ENCODE results near the gene SLC25A51.
A peak's percentile ranks its signal among the peaks of the same experiment; 100 is the strongest.

The SLC25A51 gene

GRCh38 chr9:37936965-37937364 is 33.0 kb upstream of the SLC25A51 start:
- no peak for DNase-seq

GRCh38 chr9:37936376-37936775 is 32.4 kb upstream of the SLC25A51 start:
- DNase-seq: no peak

- no peak for DNase-seq
Observed at GRCh38 chr9:37935096-37935495, 31.2 kb upstream of the SLC25A51 start.

- DNase-seq: no peak
Observed at GRCh38 chr9:37931592-37931991, 27.7 kb upstream of the SLC25A51 start.

GRCh38 chr9:37929441-37929895 is 25.5 kb upstream of the SLC25A51 start:
- DNase-seq: no peak

- DNase-seq: no peak
Observed at GRCh38 chr9:37928552-37929430, 24.9 kb upstream of the SLC25A51 start.

- DNase-seq: no peak
Observed at GRCh38 chr9:37927601-37928551, 23.9 kb upstream of the SLC25A51 start.

- no peak for DNase-seq
Observed at GRCh38 chr9:37927132-37927531, 23.2 kb upstream of the SLC25A51 start.

GRCh38 chr9:37926737-37927118 is 22.8 kb upstream of the SLC25A51 start:
- no peak for DNase-seq

- DNase-seq: no peak
Observed at GRCh38 chr9:37925786-37926736, 22.1 kb upstream of the SLC25A51 start.

- no peak for DNase-seq
Observed at GRCh38 chr9:37925006-37925405, 21.1 kb upstream of the SLC25A51 start.

- no peak for DNase-seq
Observed at GRCh38 chr9:37924538-37924937, 20.6 kb upstream of the SLC25A51 start.

GRCh38 chr9:37923796-37924427 is 20.0 kb upstream of the SLC25A51 start:
- DNase-seq: no peak

GRCh38 chr9:37923118-37923795 is 19.3 kb upstream of the SLC25A51 start:
- DNase-seq: no peak

GRCh38 chr9:37922363-37923117 is 18.6 kb upstream of the SLC25A51 start:
- DNase-seq: no peak

- no peak for DNase-seq
Observed at GRCh38 chr9:37921546-37922300, 17.8 kb upstream of the SLC25A51 start.

- DNase-seq: no peak
Observed at GRCh38 chr9:37921168-37921510, 17.2 kb upstream of the SLC25A51 start.

- peak; percentile 27 for DNase-seq
Observed at GRCh38 chr9:37920471-37921167, 16.7 kb upstream of the SLC25A51 start.

GRCh38 chr9:37919956-37920335 is 16.0 kb upstream of the SLC25A51 start:
- no peak for DNase-seq
